ENCODE data around the gene EEF2K. TPM values are rescaled to one million over a fixed set of nuclear protein-coding genes. Genes with fewer than 3 reads are reported as not detected.

The EEF2K gene
- polyA plus RNA-seq, 1 experiment: 9.6 TPM

GRCh38 chr16:22267764-22268163, 61.7 kb downstream of the EEF2K start:
- CTCF ChIA-PET: interaction anchor here (1.3 to 1.4 kb wide), 2 partner anchors 32 to 79 kb away, joined by 3 read pairs; no protein-coding TSS in a partner anchor
- POLR2A ChIA-PET: no interaction called here

GRCh38 chr16:22270525-22270924, 64.4 kb downstream of the EEF2K start:
- TF ChIP-seq CTCF (IDR thresholded peaks at IDR 0.05; ENCODE audit: low read depth, low read length): no peak
- ChIA-PET POLR2A (no interaction called here), CTCF (no interaction called here)
- Histone ChIP-seq H3K4me3 (ENCODE audit: low read depth, low read length) (no peak overlapping the region), H3K9me3 (ENCODE audit: control insufficient read depth, insufficient read depth, low read length) (no peaks in the 10 kb centered on the region), H3K27ac (ENCODE audit: low read depth, low read length) (no peak overlapping the region), H3K27me3 (ENCODE audit: control insufficient read depth, insufficient read depth, low read length) (no peaks in the 10 kb centered on the region)
- DNase-seq (ENCODE audit: low read depth, low spot score): no peak

More at GRCh38 chr16:22267764-22268163, 61.7 kb downstream of the EEF2K start:
- Histone ChIP-seq H3K9me3 (ENCODE audit: control insufficient read depth, insufficient read depth, low read length) (no peaks in the 10 kb centered on the region), H3K27ac (ENCODE audit: low read depth, low read length) (no peak overlapping the region), H3K27me3 (ENCODE audit: control insufficient read depth, insufficient read depth, low read length) (no peaks in the 10 kb centered on the region), H3K4me3 (ENCODE audit: low read depth, low read length) (no peak overlapping the region)
- TF ChIP-seq CTCF (IDR thresholded peaks at IDR 0.05; ENCODE audit: low read depth, low read length): no peak
- no peak for DNase-seq (ENCODE audit: low read depth, low spot score)

- DNase-seq (ENCODE audit: low read depth, low spot score): no peak
- H3K4me3 ChIP-seq (ENCODE audit: low read depth, low read length): no peak overlapping the region
- ChIA-PET POLR2A (interaction anchor here (0.6 kb wide), 1 partner anchor 53 kb away, joined by 3 read pairs; no protein-coding TSS in a partner anchor), CTCF (interaction anchor here (0.7 to 1.3 kb wide), 2 partner anchors 14 to 47 kb away, joined by 3 to 4 read pairs; no protein-coding TSS in a partner anchor)
- H3K9me3 ChIP-seq (ENCODE audit: control insufficient read depth, insufficient read depth, low read length): no peaks in the 10 kb centered on the region
- no peak for TF ChIP-seq CTCF (IDR thresholded peaks at IDR 0.05; ENCODE audit: low read depth, low read length)
- H3K27ac ChIP-seq (ENCODE audit: low read depth, low read length): no peak overlapping the region
- H3K27me3 ChIP-seq (ENCODE audit: control insufficient read depth, insufficient read depth, low read length): no peaks in the 10 kb centered on the region
Measured at GRCh38 chr16:22272870-22273650, 67.0 kb downstream of the EEF2K start.

GRCh38 chr16:22274916-22275315, 68.8 kb downstream of the EEF2K start:
- H3K27me3 ChIP-seq (ENCODE audit: control insufficient read depth, insufficient read depth, low read length): no peaks in the 10 kb centered on the region
- CTCF ChIA-PET: interaction anchor here (1.3 kb wide), 1 partner anchor 26 kb away, joined by 5 read pairs; no protein-coding TSS in a partner anchor
- POLR2A ChIA-PET: no interaction called here
- no peak for DNase-seq (ENCODE audit: low read depth, low spot score)
- no peaks in the 10 kb centered on the region for H3K9me3 ChIP-seq (ENCODE audit: control insufficient read depth, insufficient read depth, low read length)
- no peak overlapping the region for H3K4me3 ChIP-seq (ENCODE audit: low read depth, low read length)
- no peak overlapping the region for H3K27ac ChIP-seq (ENCODE audit: low read depth, low read length)
- TF ChIP-seq CTCF (IDR thresholded peaks at IDR 0.05; ENCODE audit: low read depth, low read length): no peak

- POLR2A ChIA-PET: no interaction called here
- DNase-seq (ENCODE audit: low read depth, low spot score): no peak
- Histone ChIP-seq H3K27ac (ENCODE audit: low read depth, low read length) (no peak overlapping the region), H3K9me3 (ENCODE audit: control insufficient read depth, insufficient read depth, low read length) (peaks cover 3% of the 10 kb centered on the region), H3K4me3 (ENCODE audit: low read depth, low read length) (no peak overlapping the region), H3K27me3 (ENCODE audit: control insufficient read depth, insufficient read depth, low read length) (no peaks in the 10 kb centered on the region)
- CTCF ChIA-PET: no interaction called here
- no peak for TF ChIP-seq CTCF (IDR thresholded peaks at IDR 0.05; ENCODE audit: low read depth, low read length)
Measured at GRCh38 chr16:22278441-22279230, 72.6 kb downstream of the EEF2K start.
